Ovary (tissue), 3 donors: ENCODE measurements around the gene NPIPB2.

Source experiments
- CTCF ChIP-seq, 3 donors: fragments of 450-650 bp in 2 of 3; fragments of 200-600 bp in 1 of 3; IDR thresholded peaks; one replicate each; pipeline versions ENCODE4 v1.5.1 to v1.8.0; 2016 to 2022; ENCODE audit warnings: antibody characterized with exemption in 3 of 3, mild to moderate bottlenecking in 1 of 3
- POLR2A ChIP-seq: fragments of 450-650 bp; IDR thresholded peaks from one replicate; pipeline ENCODE4 v1.6.1; 2017; ENCODE audit warnings: antibody characterized with exemption, mild to moderate bottlenecking, moderate library complexity
- donor health status: DM: no; HTN: no; CAD: no.

- TF ChIP-seq CTCF (IDR thresholded peaks at IDR 0.05) (no peak), POLR2A (no peak)
Observed at GRCh38 chr16:11963706-11964105, 21.9 kb upstream of the NPIPB2 start.
